Lower lobe of right lung (tissue), 2 donors: ENCODE measurements around the gene DHRS4L2. TPM values are rescaled to one million over a fixed set of nuclear protein-coding genes. Genes with fewer than 3 reads are reported as not detected.
A peak's percentile ranks its signal among the peaks of the same experiment; 100 is the strongest.

Experiments
- ATAC-seq, 2 donors: fragments of 200-7000 bp; cut with Tn5 transposase; one replicate each; pipeline ENCODE4 v1.9.1; 2020 to 2022; ENCODE audit warnings: mild to moderate bottlenecking in 2 of 2, moderate library complexity in 2 of 2
- DNase-seq: peaks from one replicate; pipeline ENCODE4 v3.0.0-alpha.2; 2020
- H3K27ac ChIP-seq: fragments of 200-600 bp; one replicate; pipeline ENCODE4 v1.8.0; 2022
- H3K27me3 ChIP-seq: fragments of 200-600 bp; one replicate; pipeline ENCODE4 v1.8.0; 2022; ENCODE audit warnings: low read depth
- H3K36me3 ChIP-seq: fragments of 200-600 bp; one replicate; pipeline ENCODE4 v1.8.0; 2022; ENCODE audit warnings: mild to moderate bottlenecking
- H3K4me1 ChIP-seq: fragments of 200-600 bp; one replicate; pipeline ENCODE4 v1.8.0; 2022
- H3K4me3 ChIP-seq: fragments of 200-600 bp; one replicate; pipeline ENCODE4 v1.8.0; 2022; ENCODE audit warnings: mild to moderate bottlenecking
- H3K9me3 ChIP-seq: fragments of 200-600 bp; one replicate; pipeline ENCODE4 v1.8.0; 2022
- intact Hi-C: fragments of 100-400 bp; cut with DNase I; formaldehyde crosslinking; loops from one replicate; pipeline ENCODE4 v1.11.0; 2022
- total RNA-seq: library from RNA; stranded (reverse); fragmentation: NEBNext Ultra II Directional; extraction: Animal tissue kit (Norgen Biotek cat#: 25700); gene quantifications from one replicate; pipeline ENCODE4 v1.2.1, GENCODE V29; 2021
- TF ChIP-seq, protein P1 (sequence below): fragments of 200-600 bp; IDR thresholded peaks from one replicate; pipeline ENCODE4 v1.8.0; 2022; ENCODE audit warnings: antibody characterized with exemption, mild to moderate bottlenecking
- donor health status: DM: no; HTN: yes; CAD: no; lungs with severe emphysema.

The DHRS4L2 gene
- total RNA-seq, 1 donor from 2014 or later: 19.4 TPM

DNA sequence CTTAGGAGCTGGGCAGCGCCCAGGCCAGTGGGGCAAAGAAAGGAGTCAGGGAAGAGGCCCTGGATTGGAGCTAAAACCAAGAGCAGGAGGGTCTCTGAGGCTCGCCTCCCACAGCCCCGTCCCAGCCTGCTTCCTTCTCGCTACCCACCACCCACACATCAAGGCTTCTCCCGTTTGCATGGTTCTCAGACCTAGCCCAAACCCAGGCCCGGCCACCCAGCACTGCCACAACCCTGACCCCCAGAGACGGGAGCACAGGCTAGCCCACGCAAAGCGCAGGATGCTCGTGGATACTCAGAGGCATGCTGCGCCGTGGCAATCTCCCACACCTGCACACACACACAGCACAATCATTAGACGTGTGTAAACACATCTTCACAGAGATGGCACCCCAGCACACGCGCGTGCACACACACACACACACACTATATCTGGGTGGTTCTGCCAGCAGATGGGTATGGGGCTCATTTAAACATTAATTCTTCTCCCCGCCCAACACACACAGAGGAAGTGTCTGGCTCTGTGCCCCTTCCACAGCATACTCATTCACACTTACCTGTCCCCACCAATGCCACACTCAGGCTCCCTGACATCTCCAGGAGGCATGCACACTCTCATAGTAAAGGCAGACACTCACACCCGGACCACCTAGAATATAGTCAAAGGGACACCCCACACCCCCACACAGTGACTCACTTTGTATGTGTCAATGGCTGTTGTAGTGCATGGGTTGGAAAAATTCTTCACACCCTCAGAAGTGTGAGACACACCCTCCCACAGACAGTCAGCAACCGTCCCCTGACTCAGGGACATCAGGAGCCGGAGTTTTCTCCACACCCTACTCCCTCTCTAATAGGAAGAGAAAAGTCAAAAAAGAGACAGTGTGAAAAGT lies 64.2 kb downstream of the DHRS4L2 start:
- intact Hi-C loops: no loop called here
- no peaks in the 10 kb centered on the region for H3K9me3 ChIP-seq
- H3K4me3 ChIP-seq: peak overlapping the region; percentile 68
- ATAC-seq (no peak), DNase-seq (no peak)
- TF ChIP-seq, protein P1, sequence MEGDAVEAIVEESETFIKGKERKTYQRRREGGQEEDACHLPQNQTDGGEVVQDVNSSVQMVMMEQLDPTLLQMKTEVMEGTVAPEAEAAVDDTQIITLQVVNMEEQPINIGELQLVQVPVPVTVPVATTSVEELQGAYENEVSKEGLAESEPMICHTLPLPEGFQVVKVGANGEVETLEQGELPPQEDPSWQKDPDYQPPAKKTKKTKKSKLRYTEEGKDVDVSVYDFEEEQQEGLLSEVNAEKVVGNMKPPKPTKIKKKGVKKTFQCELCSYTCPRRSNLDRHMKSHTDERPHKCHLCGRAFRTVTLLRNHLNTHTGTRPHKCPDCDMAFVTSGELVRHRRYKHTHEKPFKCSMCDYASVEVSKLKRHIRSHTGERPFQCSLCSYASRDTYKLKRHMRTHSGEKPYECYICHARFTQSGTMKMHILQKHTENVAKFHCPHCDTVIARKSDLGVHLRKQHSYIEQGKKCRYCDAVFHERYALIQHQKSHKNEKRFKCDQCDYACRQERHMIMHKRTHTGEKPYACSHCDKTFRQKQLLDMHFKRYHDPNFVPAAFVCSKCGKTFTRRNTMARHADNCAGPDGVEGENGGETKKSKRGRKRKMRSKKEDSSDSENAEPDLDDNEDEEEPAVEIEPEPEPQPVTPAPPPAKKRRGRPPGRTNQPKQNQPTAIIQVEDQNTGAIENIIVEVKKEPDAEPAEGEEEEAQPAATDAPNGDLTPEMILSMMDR: no peak
- peaks cover 15% of the 10 kb centered on the region for H3K4me1 ChIP-seq
- H3K36me3 ChIP-seq: no peaks in the 10 kb centered on the region
- H3K27me3 ChIP-seq: peaks cover 5% of the 10 kb centered on the region
- no peak overlapping the region for H3K27ac ChIP-seq

DNA sequence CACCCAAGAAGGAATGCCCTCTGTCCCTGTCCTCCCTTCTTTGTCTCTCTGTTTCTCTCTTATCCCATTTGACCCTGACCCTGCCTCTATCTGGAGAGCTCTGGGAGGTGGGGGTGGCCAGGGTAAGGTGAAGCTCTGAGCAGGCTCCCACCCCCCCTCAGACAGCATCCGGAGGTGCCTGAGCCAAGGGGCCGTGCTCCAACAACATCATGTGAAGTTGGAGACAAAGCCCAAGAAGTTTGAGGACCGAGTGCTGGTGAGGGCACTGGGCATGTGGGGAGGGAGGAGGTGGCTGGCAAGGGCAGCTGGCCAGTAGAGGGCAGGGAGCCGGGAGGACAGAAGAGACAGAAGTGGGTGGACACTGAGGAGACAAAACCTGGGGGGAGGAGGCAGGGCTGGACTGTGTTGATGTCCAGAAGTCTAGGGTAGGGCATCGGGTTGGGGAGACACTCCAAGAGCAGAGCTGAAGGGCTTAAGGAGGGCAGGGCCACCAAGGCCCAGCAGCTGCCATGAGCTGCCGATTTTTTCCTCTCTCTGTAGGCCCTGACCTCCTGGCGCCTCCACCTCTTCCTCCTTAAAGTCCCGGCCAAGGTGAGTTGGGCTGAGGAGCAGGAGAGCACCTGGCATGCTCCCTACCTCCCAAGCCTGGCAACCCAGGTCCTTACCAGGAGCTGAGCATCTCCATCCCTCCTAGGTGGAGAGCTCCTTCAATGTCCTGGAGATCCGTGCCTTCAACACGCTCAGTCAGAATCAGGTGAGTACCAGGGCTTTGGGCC lies 65.0 kb downstream of the DHRS4L2 start:
- DNase-seq (no peak), ATAC-seq (no peak)
- TF ChIP-seq, protein P1: no peak
- no peak overlapping the region for H3K4me3 ChIP-seq
- no peaks in the 10 kb centered on the region for H3K36me3 ChIP-seq
- H3K4me1 ChIP-seq: peaks cover 15% of the 10 kb centered on the region
- no peaks in the 10 kb centered on the region for H3K9me3 ChIP-seq
- H3K27me3 ChIP-seq: peaks cover 5% of the 10 kb centered on the region
- intact Hi-C loops: no loop called here
- H3K27ac ChIP-seq: no peak overlapping the region

DNA sequence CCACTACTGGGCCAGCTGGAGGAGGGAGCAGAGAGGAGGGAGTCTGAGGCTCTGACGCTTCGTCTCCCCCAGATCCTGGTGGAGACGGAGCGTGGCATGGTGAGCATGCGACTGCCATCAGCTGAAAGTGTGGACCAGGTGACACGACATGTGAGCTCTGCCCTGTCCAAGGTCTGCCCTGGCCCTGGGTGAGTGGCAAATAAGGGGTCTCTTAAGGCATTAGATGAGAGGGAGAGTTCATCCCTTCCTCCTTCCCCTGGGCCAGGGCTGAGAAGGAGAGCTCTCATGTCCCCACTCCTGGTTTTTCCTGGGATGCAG lies 65.6 kb downstream of the DHRS4L2 start:
- Histone ChIP-seq H3K9me3 (no peaks in the 10 kb centered on the region), H3K36me3 (no peaks in the 10 kb centered on the region), H3K27me3 (peaks cover 5% of the 10 kb centered on the region), H3K4me3 (no peak overlapping the region), H3K27ac (no peak overlapping the region), H3K4me1 (peaks cover 15% of the 10 kb centered on the region)
- TF ChIP-seq, protein P1: no peak
- no peak for DNase-seq
- intact Hi-C loops: no loop called here
- no peak for ATAC-seq

DNA sequence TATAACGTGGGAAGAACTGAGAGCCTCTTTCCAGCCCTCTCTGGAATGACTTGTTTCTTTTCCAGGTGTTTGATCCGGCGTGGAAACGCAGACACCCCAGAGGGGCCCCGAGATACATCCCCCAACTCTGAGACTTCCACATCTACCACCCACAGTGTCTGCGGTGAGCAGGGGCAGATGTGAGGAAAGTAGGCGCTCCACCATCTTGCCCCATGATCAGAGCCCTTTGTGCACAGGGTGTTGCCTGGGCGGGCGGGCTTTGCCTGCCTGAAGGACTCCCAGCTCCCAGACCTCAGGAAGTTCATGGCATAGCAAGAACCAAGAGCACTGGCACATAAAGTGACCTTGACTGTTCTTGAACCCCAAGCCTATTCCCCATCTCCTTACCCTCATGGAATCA lies 65.9 kb downstream of the DHRS4L2 start:
- H3K27me3 ChIP-seq: peaks cover 5% of the 10 kb centered on the region
- no peaks in the 10 kb centered on the region for H3K36me3 ChIP-seq
- H3K9me3 ChIP-seq: no peaks in the 10 kb centered on the region
- H3K27ac ChIP-seq: no peak overlapping the region
- TF ChIP-seq, protein P1: no peak
- ATAC-seq: no peak
- no peak for DNase-seq
- peaks cover 15% of the 10 kb centered on the region for H3K4me1 ChIP-seq
- intact Hi-C loops: no loop called here
- H3K4me3 ChIP-seq: no peak overlapping the region

Other genes starting within 250 kb of the DHRS4L2 start
- 35.4 TPM for gene DHRS4, start 35.2 kb upstream of the DHRS4L2 start, total RNA-seq
- gene CARMIL3, start 63.1 kb downstream of the DHRS4L2 start, total RNA-seq: 0.95 TPM
- gene CPNE6, start 82.6 kb downstream of the DHRS4L2 start, total RNA-seq: not detected
- 42.8 TPM for gene PCK2, start 105.4 kb downstream of the DHRS4L2 start, total RNA-seq
- gene DCAF11, start 125.8 kb downstream of the DHRS4L2 start, total RNA-seq: 64.9 TPM
- 2.0 TPM for gene NRL, start 126.0 kb downstream of the DHRS4L2 start, total RNA-seq
- gene FITM1, start 141.7 kb downstream of the DHRS4L2 start, total RNA-seq: 0.97 TPM
- 198 TPM for gene PSME1, start 147.3 kb downstream of the DHRS4L2 start, total RNA-seq
- gene EMC9, start 152.7 kb downstream of the DHRS4L2 start, total RNA-seq: 9.3 TPM
- 144 TPM for gene PSME2, start 157.7 kb downstream of the DHRS4L2 start, total RNA-seq
- gene RNF31, start 158.6 kb downstream of the DHRS4L2 start, total RNA-seq: 67.3 TPM
- 158 TPM for gene IRF9, start 172.3 kb downstream of the DHRS4L2 start, total RNA-seq
- 18.4 TPM for gene REC8, start 183.2 kb downstream of the DHRS4L2 start, total RNA-seq
- gene IPO4, start 199.9 kb downstream of the DHRS4L2 start, total RNA-seq: 18.3 TPM
- gene TM9SF1, start 206.5 kb downstream of the DHRS4L2 start, total RNA-seq: 48.9 TPM
- gene TSSK4, start 216.8 kb downstream of the DHRS4L2 start, total RNA-seq: 0.74 TPM
- 41.9 TPM for gene CHMP4A, start 224.6 kb downstream of the DHRS4L2 start, total RNA-seq
- gene MDP1, start 227.1 kb downstream of the DHRS4L2 start, total RNA-seq: 13.3 TPM
- 132 TPM for gene NEDD8, start 243.4 kb downstream of the DHRS4L2 start, total RNA-seq
- gene GMPR2, start 244.0 kb downstream of the DHRS4L2 start, total RNA-seq: 72.3 TPM